Measurements from ENCODE around the gene SLIT3. TPM values are rescaled to one million over a fixed set of nuclear protein-coding genes. Genes with fewer than 3 reads are reported as not detected.

SLIT3 gene
- total RNA-seq, 2 experiments from 2014 or later: 5.4 to 7.3 TPM

GRCh38 chr5:168883281-168883741 is 417.6 kb downstream of the SLIT3 start:
- POLR2A ChIA-PET: no interaction called here
- Mint-ChIP-seq H3K9me3 (ENCODE audit: low read depth) (no peaks in the 10 kb centered on the region), H3K27me3 (peaks cover 7% of the 10 kb centered on the region), H3K4me1 (no peaks in the 10 kb centered on the region), H3K27ac (no peak overlapping the region), H3K4me3 (no peak overlapping the region), H3K36me3 (ENCODE audit: low read depth) (no peaks in the 10 kb centered on the region)
- CTCF ChIA-PET: no interaction called here
- DNase-seq (no peak), ATAC-seq (no peak)
- intact Hi-C loops (cut with DNase I, micrococcal nuclease): no loop called here

- ChIA-PET POLR2A (interaction anchor here (0.7 kb wide), 1 partner anchor 33 kb away, joined by 4 read pairs; no protein-coding TSS in a partner anchor), CTCF (interaction anchor here (0.7 kb wide), 1 partner anchor 1063 kb away, joined by 3 read pairs; no protein-coding TSS in a partner anchor)
- no peaks in the 10 kb centered on the region for H3K9me3 Mint-ChIP-seq (ENCODE audit: low read depth)
- H3K4me3 Mint-ChIP-seq: no peak overlapping the region
- H3K36me3 Mint-ChIP-seq (ENCODE audit: low read depth): no peaks in the 10 kb centered on the region
- peaks cover 2% of the 10 kb centered on the region for H3K27me3 Mint-ChIP-seq
- ATAC-seq: no peak
- intact Hi-C loops (cut with DNase I, micrococcal nuclease): no loop called here
- H3K27ac Mint-ChIP-seq: no peak overlapping the region
- DNase-seq: no peak
- H3K4me1 Mint-ChIP-seq: no peaks in the 10 kb centered on the region
Observed at GRCh38 chr5:168882283-168882682, 418.7 kb downstream of the SLIT3 start.

- CTCF ChIA-PET: interaction anchor here (0.5 to 0.7 kb wide), 2 partner anchors 251 to 1063 kb away, joined by 3 read pairs; no protein-coding TSS in a partner anchor
- ATAC-seq: no peak
- intact Hi-C loops (cut with DNase I, micrococcal nuclease): no loop called here
- Mint-ChIP-seq H3K36me3 (ENCODE audit: low read depth) (no peaks in the 10 kb centered on the region), H3K27me3 (peaks cover 6% of the 10 kb centered on the region), H3K27ac (no peak overlapping the region), H3K4me3 (no peak overlapping the region), H3K4me1 (no peaks in the 10 kb centered on the region), H3K9me3 (ENCODE audit: low read depth) (no peaks in the 10 kb centered on the region)
- POLR2A ChIA-PET: no interaction called here
- DNase-seq: no peak
Observed at GRCh38 chr5:168881427-168882149, 419.4 kb downstream of the SLIT3 start.

GRCh38 chr5:168879929-168880328 is 421.0 kb downstream of the SLIT3 start:
- ATAC-seq (no peak), DNase-seq (no peak)
- CTCF ChIA-PET: interaction anchor here (1.0 kb wide), 1 partner anchor 10 kb away, joined by 3 read pairs; no protein-coding TSS in a partner anchor
- Mint-ChIP-seq H3K4me3 (no peak overlapping the region), H3K9me3 (ENCODE audit: low read depth) (no peaks in the 10 kb centered on the region), H3K36me3 (ENCODE audit: low read depth) (no peaks in the 10 kb centered on the region), H3K4me1 (peaks cover under 1% of the 10 kb centered on the region), H3K27me3 (peaks cover 13% of the 10 kb centered on the region), H3K27ac (no peak overlapping the region)
- POLR2A ChIA-PET: no interaction called here
- intact Hi-C loops (cut with DNase I, micrococcal nuclease): loop anchor here in 1 of 2 experiments (10.0 kb wide), 1 partner anchor 135 kb away; no protein-coding TSS in a partner anchor

GRCh38 chr5:168879331-168879730 is 421.6 kb downstream of the SLIT3 start:
- intact Hi-C loops (cut with DNase I, micrococcal nuclease): loop anchor here in 1 of 2 experiments (10.0 kb wide), 1 partner anchor 135 kb away; no protein-coding TSS in a partner anchor
- H3K27me3 Mint-ChIP-seq: peaks cover 15% of the 10 kb centered on the region
- H3K4me3 Mint-ChIP-seq: no peak overlapping the region
- no peak for ATAC-seq
- H3K27ac Mint-ChIP-seq: no peak overlapping the region
- no peaks in the 10 kb centered on the region for H3K9me3 Mint-ChIP-seq (ENCODE audit: low read depth)
- CTCF ChIA-PET: interaction anchor here (0.6 to 1.0 kb wide), 2 partner anchors 9 to 561 kb away, joined by 3 read pairs; no protein-coding TSS in a partner anchor
- POLR2A ChIA-PET: no interaction called here
- peaks cover 2% of the 10 kb centered on the region for H3K4me1 Mint-ChIP-seq
- DNase-seq: no peak
- H3K36me3 Mint-ChIP-seq (ENCODE audit: low read depth): no peaks in the 10 kb centered on the region

GRCh38 chr5:168878135-168878745 is 422.7 kb downstream of the SLIT3 start:
- intact Hi-C loops (cut with DNase I, micrococcal nuclease): loop anchor here in 1 of 2 experiments (10.0 kb wide), 1 partner anchor 133 kb away; no protein-coding TSS in a partner anchor
- H3K27me3 Mint-ChIP-seq: peaks cover 18% of the 10 kb centered on the region
- CTCF ChIA-PET: no interaction called here
- H3K9me3 Mint-ChIP-seq (ENCODE audit: low read depth): no peaks in the 10 kb centered on the region
- POLR2A ChIA-PET: no interaction called here
- H3K4me1 Mint-ChIP-seq: peaks cover 2% of the 10 kb centered on the region
- H3K4me3 Mint-ChIP-seq: no peak overlapping the region
- H3K36me3 Mint-ChIP-seq (ENCODE audit: low read depth): no peaks in the 10 kb centered on the region
- DNase-seq (no peak), ATAC-seq (no peak)
- H3K27ac Mint-ChIP-seq: no peak overlapping the region

GRCh38 chr5:168877132-168877892 is 423.6 kb downstream of the SLIT3 start:
- intact Hi-C loops (cut with DNase I, micrococcal nuclease): loop anchor here in 1 of 2 experiments (10.0 kb wide), 1 partner anchor 133 kb away; no protein-coding TSS in a partner anchor
- Mint-ChIP-seq H3K36me3 (ENCODE audit: low read depth) (no peaks in the 10 kb centered on the region), H3K4me3 (no peak overlapping the region), H3K4me1 (peaks cover 2% of the 10 kb centered on the region), H3K9me3 (ENCODE audit: low read depth) (no peaks in the 10 kb centered on the region), H3K27me3 (peaks cover 18% of the 10 kb centered on the region), H3K27ac (no peak overlapping the region)
- POLR2A ChIA-PET: no interaction called here
- ATAC-seq (no peak), DNase-seq (peak; percentile 11)
- CTCF ChIA-PET: interaction anchor here (0.5 to 1.0 kb wide), 2 partner anchors 9 to 87 kb away, joined by 3 read pairs; no protein-coding TSS in a partner anchor

GRCh38 chr5:168876419-168876818 is 424.5 kb downstream of the SLIT3 start:
- H3K4me1 Mint-ChIP-seq: peaks cover 5% of the 10 kb centered on the region
- H3K27me3 Mint-ChIP-seq: peaks cover 18% of the 10 kb centered on the region
- H3K27ac Mint-ChIP-seq: no peak overlapping the region
- H3K9me3 Mint-ChIP-seq (ENCODE audit: low read depth): no peaks in the 10 kb centered on the region
- ATAC-seq: no peak
- CTCF ChIA-PET: interaction anchor here (1.0 kb wide), 1 partner anchor 86 kb away, joined by 3 read pairs; no protein-coding TSS in a partner anchor
- intact Hi-C loops (cut with DNase I, micrococcal nuclease): loop anchor here in 1 of 2 experiments (10.0 kb wide), 1 partner anchor 132 kb away; no protein-coding TSS in a partner anchor
- H3K4me3 Mint-ChIP-seq: no peak overlapping the region
- POLR2A ChIA-PET: no interaction called here
- no peaks in the 10 kb centered on the region for H3K36me3 Mint-ChIP-seq (ENCODE audit: low read depth)
- no peak for DNase-seq

- peaks cover 18% of the 10 kb centered on the region for H3K27me3 Mint-ChIP-seq
- H3K36me3 Mint-ChIP-seq (ENCODE audit: low read depth): no peaks in the 10 kb centered on the region
- intact Hi-C loops (cut with DNase I, micrococcal nuclease): loop anchor here (2.0 to 10.0 kb wide), 2 partner anchors 131 to 195 kb away; no protein-coding TSS in a partner anchor
- peaks cover 5% of the 10 kb centered on the region for H3K4me1 Mint-ChIP-seq
- no peaks in the 10 kb centered on the region for H3K9me3 Mint-ChIP-seq (ENCODE audit: low read depth)
- H3K27ac Mint-ChIP-seq: no peak overlapping the region
- no peak for ATAC-seq
- ChIA-PET POLR2A (no interaction called here), CTCF (interaction anchor here (1.0 kb wide), 1 partner anchor 86 kb away, joined by 3 read pairs; no protein-coding TSS in a partner anchor)
- DNase-seq: no peak
- no peak overlapping the region for H3K4me3 Mint-ChIP-seq
Observed at GRCh38 chr5:168875832-168876231, 425.1 kb downstream of the SLIT3 start.

GRCh38 chr5:168874713-168875380 is 426.1 kb downstream of the SLIT3 start:
- H3K9me3 Mint-ChIP-seq (ENCODE audit: low read depth): no peaks in the 10 kb centered on the region
- no peak overlapping the region for H3K4me3 Mint-ChIP-seq
- CTCF ChIA-PET: interaction anchor here (0.8 to 1.3 kb wide), 2 partner anchors 168 to 213 kb away, joined by 3 to 4 read pairs; no protein-coding TSS in a partner anchor
- H3K36me3 Mint-ChIP-seq (ENCODE audit: low read depth): no peaks in the 10 kb centered on the region
- no peak overlapping the region for H3K27ac Mint-ChIP-seq
- DNase-seq: peak; percentile 26
- peak; percentile 88 for ATAC-seq
- intact Hi-C loops (cut with DNase I, micrococcal nuclease): loop anchor here (1.0 to 10.0 kb wide), 3 partner anchors 127 to 194 kb away; no protein-coding TSS in a partner anchor
- POLR2A ChIA-PET: no interaction called here
- peaks cover 5% of the 10 kb centered on the region for H3K4me1 Mint-ChIP-seq
- H3K27me3 Mint-ChIP-seq: peaks cover 18% of the 10 kb centered on the region

Data from activated CD4-positive, alpha-beta T cell treated with anti-CD3 and anti-CD28 coated beads for 36 hours (primary cell).